Dermis blood vessel endothelial cell (primary cell): ENCODE results near the gene ATP5ME. TPM values are rescaled to one million over a fixed set of nuclear protein-coding genes. Genes with fewer than 3 reads are reported as not detected.
"Not testable (repeated sequence)": the region's sequence is repeated elsewhere in the genome, so short reads cannot be mapped to it uniquely, and the experiment has no call there.

Source experiments
- DNase-seq: peaks from one replicate; pipeline ENCODE4 v3.0.0; 2010
- total RNA-seq: library from RNA; depleted of rRNA; stranded (reverse); fragments of >200 nt; gene quantifications from 2 replicates; pipeline ENCODE4 v1.2.3, GENCODE V29; 2014

The ATP5ME gene
- total RNA-seq, 1 donor from 2014 or later, result 95.5 TPM

GRCh38 chr4:653831-654502, 20.1 kb downstream of the ATP5ME start:
- no peak for DNase-seq

GRCh38 chr4:653080-653821, 20.8 kb downstream of the ATP5ME start:
- DNase-seq, result no peak

- DNase-seq, result no peak
Observed at GRCh38 chr4:651884-652642, 22.0 kb downstream of the ATP5ME start.

- DNase-seq, result no peak
Observed at GRCh38 chr4:650951-651883, 22.9 kb downstream of the ATP5ME start.

- no peak for DNase-seq
Observed at GRCh38 chr4:650461-650860, 23.6 kb downstream of the ATP5ME start.

GRCh38 chr4:649751-650310, 24.2 kb downstream of the ATP5ME start:
- DNase-seq, result no peak

- DNase-seq, result no peak
Observed at GRCh38 chr4:649293-649625, 24.8 kb downstream of the ATP5ME start.

- DNase-seq, result no peak
Observed at GRCh38 chr4:648579-649292, 25.3 kb downstream of the ATP5ME start.

- no peak for DNase-seq
Observed at GRCh38 chr4:647481-647880, 26.6 kb downstream of the ATP5ME start.

- DNase-seq, result no peak
Observed at GRCh38 chr4:646460-646859, 27.6 kb downstream of the ATP5ME start.

- DNase-seq, result not testable (repeated sequence)
Observed at GRCh38 chr4:642366-642765, 31.7 kb downstream of the ATP5ME start.

GRCh38 chr4:637536-638280, 36.4 kb downstream of the ATP5ME start:
- no peak for DNase-seq

GRCh38 chr4:636628-637159, 37.4 kb downstream of the ATP5ME start:
- DNase-seq, result no peak

GRCh38 chr4:635851-636627, 38.0 kb downstream of the ATP5ME start:
- DNase-seq, result no peak

- not testable (repeated sequence) for DNase-seq
Observed at GRCh38 chr4:635066-635835, 38.8 kb downstream of the ATP5ME start.

- no peak for DNase-seq
Observed at GRCh38 chr4:634599-634985, 39.5 kb downstream of the ATP5ME start.

- no peak for DNase-seq
Observed at GRCh38 chr4:633976-634598, 40.0 kb downstream of the ATP5ME start.

GRCh38 chr4:633406-633805, 40.7 kb downstream of the ATP5ME start:
- no peak for DNase-seq
